ENCODE results near the gene B9D2.
A peak's percentile ranks its signal among the peaks of the same experiment; 100 is the strongest.

The B9D2 gene

GRCh38 chr19:41327576-41328156, 36.3 kb downstream of the B9D2 start:
- DNase-seq (ENCODE audit: low spot score), result peak; percentile 90

- DNase-seq (ENCODE audit: low spot score), result no peak
Measured at GRCh38 chr19:41327076-41327575, 36.8 kb downstream of the B9D2 start.

GRCh38 chr19:41325947-41326706, 37.8 kb downstream of the B9D2 start:
- no peak for DNase-seq (ENCODE audit: low spot score)

- DNase-seq (ENCODE audit: low spot score), result no peak
Measured at GRCh38 chr19:41325640-41325946, 38.4 kb downstream of the B9D2 start.

DNA sequence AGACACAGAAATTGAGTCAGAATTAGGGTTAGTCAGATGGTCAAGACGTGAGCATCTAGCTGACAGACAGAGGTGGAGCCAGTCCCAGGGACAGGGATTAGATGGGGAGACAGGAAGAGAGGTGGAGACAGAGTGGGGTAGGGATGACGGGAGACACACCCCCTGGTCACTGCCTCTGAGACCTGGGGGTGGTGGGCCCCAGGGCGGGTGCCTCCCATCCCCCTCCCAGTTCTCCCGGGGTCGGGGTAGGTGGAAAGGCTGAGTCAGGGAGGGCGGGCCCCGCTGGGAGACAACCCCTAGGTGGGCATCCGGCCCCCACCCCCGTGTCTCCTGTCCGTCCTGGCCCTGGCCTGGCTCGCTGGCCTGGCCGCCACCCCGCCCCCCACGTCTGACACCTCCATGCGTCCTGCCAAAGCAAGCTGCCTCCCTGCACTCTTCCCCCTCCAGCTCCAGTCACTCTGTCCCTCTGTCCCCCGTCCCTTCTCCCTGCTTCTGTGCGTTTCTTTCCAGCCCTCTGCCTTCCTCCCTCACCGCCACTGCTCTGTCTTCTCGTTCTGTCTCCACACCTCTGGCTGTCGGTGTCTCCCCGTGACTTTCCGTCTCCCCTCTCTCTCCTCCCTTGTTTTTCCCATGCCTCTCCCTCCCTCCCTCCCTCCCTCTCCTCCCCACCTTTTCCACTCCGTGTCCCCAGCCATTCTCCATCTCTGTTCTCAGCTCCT, 38.9 kb downstream of the B9D2 start:
- DNase-seq (ENCODE audit: low spot score), result peak; percentile 91

GRCh38 chr19:41324231-41324702, 39.7 kb downstream of the B9D2 start:
- no peak for DNase-seq (ENCODE audit: low spot score)

DNA sequence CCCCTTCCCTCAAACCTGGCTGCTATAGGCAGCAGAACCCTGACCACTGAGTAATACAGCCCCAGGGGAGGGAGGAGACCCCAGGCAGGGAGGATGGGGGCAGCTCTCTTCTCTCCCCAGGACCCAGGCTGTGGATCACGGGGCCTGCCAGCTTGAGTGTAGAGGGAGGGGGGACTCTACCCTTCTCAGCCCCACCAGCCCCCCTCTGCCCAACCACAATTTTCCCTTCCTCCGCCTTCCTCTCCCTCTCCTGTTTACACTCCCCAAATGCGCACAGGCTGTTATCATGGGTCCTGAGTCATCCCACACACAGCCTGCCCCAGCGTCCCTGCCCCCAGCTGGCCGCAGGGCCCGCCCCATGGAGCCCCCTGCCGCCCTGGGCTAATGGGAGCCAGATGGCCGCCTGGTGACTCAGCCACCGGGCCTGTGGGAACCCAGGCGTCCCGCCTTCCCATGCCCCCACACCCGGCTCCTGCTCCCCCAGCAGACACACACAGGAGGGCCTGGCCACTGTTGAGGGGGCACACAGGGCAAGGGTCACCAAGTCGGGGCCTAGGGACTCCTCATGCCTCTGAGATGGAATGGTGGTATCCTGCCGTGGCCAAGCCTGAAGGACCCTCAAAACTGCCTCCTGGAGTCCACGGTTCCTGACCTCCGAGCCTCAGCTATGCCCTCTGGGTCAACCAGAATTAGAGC, 40.4 kb downstream of the B9D2 start:
- DNase-seq (ENCODE audit: low spot score), result peak; percentile 57

DNA sequence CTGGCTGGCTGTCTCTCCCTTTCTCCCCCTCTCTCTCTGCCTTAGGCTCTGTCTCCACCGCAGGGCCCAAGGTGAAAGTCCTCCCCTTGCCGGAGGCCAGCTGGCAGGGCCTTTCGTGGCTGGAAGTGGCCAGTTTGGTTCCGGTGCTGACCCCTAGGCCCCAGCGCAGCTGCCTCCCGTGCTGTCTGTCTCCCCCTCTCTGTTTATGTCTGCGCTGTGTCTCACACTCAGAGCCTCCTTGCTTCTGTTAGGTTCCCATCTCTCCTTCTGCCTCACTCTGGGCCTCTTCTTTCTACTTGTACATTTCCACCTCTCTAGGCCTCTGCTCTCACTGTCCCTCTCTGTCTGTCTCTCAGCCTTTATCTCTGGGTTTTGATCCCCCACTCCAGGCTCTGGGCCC, 40.9 kb downstream of the B9D2 start:
- no peak for DNase-seq (ENCODE audit: low spot score)

DNA sequence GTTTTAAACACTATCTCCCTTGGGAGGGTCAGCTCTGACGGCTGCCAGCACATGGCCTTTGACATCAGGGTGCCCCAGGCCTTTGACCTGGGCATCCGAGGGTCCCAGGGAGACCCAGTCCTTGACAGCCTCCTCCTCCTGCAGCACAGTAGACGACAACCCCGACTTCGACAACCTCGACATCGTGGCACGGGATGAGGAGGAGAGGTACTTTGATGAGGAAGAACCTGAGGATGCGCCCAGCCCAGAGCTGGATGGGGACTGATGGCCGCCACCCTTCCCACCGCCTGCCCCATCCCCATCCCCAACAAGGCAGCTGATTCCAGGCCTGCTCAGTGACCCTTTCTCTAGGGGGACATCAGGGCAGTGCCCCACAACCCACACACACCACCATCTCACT, 41.5 kb downstream of the B9D2 start:
- no peak for DNase-seq (ENCODE audit: low spot score)

DNA sequence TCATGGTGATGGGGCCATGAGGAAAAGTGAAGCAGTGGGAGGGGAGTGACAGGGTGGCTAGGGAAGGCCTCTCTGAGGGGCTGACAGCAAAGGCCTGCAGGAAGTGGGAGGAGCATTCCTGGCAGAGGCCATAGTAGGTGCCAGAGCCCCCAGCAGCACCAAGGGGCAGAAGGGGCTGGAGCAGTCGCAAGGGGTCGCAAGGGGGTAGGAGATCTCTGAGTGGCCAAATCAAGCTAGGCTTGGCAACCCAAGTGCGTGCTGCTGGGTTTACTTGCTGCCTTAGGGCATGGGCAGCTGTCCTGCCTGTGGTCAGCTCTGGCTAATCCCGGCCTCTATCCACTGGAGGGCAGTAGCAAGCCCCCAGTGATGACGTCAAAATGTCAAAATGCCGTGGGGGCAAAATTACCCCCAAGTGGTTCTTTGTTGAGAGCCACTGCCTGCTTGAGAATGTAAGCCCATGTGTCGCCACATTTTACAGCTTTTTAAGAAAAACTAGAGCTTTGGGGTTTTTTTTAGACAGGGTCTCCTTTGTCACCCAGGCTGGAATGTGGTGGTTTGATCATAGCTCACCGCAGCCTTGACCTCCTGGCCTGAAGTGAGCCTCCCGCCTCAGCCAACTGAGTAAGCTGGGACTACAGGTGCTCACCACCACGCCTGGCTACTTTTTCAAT, 42.2 kb downstream of the B9D2 start:
- peak; percentile 64 for DNase-seq (ENCODE audit: low spot score)

- DNase-seq (ENCODE audit: low spot score), result no peak
Measured at GRCh38 chr19:41321204-41321599, 42.7 kb downstream of the B9D2 start.

DNA sequence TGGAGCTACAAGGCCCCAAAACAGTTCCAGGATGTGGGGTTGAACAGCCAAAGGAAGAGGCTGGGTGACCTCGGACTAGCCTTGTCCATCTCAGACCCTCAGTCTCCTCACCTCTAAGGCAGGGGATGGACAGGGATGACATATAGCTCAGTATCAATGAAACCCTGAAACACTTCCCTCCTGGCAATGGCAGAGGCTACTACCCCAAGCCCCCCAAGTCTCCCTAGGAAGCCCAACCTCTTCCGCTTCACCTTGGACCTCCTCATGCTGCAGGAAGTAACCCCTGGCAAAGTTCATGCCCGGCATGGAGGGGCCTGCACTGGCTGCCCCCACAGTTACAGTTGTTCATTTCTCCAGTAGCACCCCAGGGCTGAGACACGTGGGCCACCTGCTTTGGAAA, 43.4 kb downstream of the B9D2 start:
- no peak for DNase-seq (ENCODE audit: low spot score)

- DNase-seq (ENCODE audit: low spot score), result no peak
Measured at GRCh38 chr19:41320185-41320518, 43.8 kb downstream of the B9D2 start.

- DNase-seq (ENCODE audit: low spot score), result no peak
Measured at GRCh38 chr19:41319500-41320184, 44.3 kb downstream of the B9D2 start.

DNA sequence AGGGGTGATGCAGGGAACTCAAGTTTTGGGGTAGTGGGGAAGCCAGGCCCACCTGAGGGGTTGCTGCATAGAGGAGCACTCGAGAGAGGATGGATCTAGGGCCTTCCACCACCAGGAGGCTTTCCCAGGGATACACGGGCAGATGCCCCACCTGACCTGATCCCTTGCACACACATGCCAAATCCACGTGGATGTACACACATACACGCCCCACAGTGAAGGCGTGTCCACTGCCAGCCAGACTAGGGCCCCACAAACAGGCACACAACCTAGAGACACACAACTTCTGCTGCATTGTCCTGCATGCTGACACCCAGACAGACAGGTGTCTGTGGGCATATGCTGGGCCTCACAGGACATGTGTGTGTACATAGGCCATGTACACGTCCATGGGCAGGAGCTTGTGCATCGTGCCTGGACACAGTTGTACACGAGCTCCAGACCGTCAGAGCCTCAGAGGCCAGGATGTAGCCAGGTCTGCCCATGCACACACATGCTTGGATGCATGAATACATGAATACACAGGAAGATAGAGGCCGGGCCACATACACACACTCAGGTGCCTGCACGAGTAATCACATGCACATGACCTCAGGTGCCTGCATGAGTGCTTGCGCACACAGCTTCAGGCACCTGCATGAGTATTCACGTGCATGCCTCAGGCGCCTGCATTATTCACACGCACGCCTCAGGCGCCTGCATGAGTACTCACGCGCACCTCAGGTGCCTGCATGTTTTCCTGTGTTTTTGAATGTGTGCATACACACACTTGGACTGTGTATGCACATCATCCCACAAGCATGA, 45.1 kb downstream of the B9D2 start:
- DNase-seq (ENCODE audit: low spot score), result no peak

DNA sequence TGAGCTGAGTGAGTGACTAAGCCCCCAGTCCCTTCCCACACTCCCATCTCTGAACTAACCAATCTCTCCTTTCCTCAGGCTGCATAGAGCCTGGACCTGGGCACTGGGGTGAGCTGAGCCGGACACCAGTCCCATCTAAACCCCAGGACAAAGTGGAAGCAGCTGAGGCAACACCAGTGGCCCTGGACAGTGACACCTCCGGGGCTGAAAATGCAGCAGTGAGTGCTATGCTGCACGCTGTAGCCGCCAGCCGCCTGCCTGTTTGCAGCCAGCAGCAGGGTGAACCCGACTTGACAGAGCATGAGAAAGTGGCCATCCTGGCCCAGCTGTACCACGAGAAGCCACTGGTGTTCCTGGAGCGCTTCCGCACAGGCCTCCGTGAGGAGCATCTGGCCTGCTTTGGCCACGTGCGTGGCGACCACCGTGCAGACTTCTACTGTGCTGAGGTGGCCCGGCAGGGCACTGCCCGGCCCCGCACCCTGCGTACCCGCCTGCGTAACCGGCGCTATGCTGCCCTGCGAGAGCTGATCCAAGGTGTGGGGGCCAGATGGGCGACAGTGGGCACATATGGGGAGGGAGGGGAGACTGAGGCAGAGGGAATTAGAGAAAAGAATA, 47.5 kb downstream of the B9D2 start:
- no peak for DNase-seq (ENCODE audit: low spot score)

GRCh38 chr19:41311613-41312012, 52.3 kb downstream of the B9D2 start:
- DNase-seq (ENCODE audit: low spot score), result no peak

GRCh38 chr19:41311072-41311471, 52.9 kb downstream of the B9D2 start:
- no peak for DNase-seq (ENCODE audit: low spot score)

GRCh38 chr19:41310033-41310831, 53.7 kb downstream of the B9D2 start, which contains the start of gene CCDC97:
Gene CCDC97, plus strand, starts transcription at chr19:41310172. Its CDS starts 139 bp downstream, at chr19:41310311.
- peak; percentile 83 for DNase-seq (ENCODE audit: low spot score)
